IMR-90 (cell line): ENCODE measurements around the gene CACNA2D1. TPM values are rescaled to one million over a fixed set of nuclear protein-coding genes. Genes with fewer than 3 reads are reported as not detected.

Experiments
- ATAC-seq: fragments of 200-7000 bp; cut with Tn5 transposase; 2 replicates; pipeline ENCODE4 v1.9.1; 2020; ENCODE audit warnings: low read depth, mild to moderate bottlenecking, moderate library complexity
- BruUV-seq: library from RNA; stranded (reverse); fragments of 400-500 nt; replicated peaks from 2 replicates; lab custom pipeline; 2021; lab: Mats Ljungman, UMichigan
- CTCF ChIA-PET: fragments of 300-600 bp; formaldehyde crosslinking; extraction: SDS; loops from one replicate; lab custom pipeline; 2021; ENCODE audit warnings: antibody characterized with exemption; lab: Yijun Ruan, JAX
- POLR2A ChIA-PET: fragments of 300-600 bp; sonication (Branson Sonifier 250); formaldehyde crosslinking; loops from one replicate; lab custom pipeline; 2022; ENCODE audit warnings: antibody characterized with exemption; ENCODE audit not compliant: unreplicated experiment; lab: Charles Lee
- DNase-seq: peaks from one replicate; pipeline ENCODE4 v3.0.0; 2013
- H2AFZ ChIP-seq: replicated peaks from 2 replicates; pipeline ENCODE3; 2013; ENCODE audit warnings: low read length, mild to moderate bottlenecking; ENCODE audit not compliant: poor library complexity
- H2AK5ac ChIP-seq: 2 replicates; pipeline ENCODE4 v1.6.1; 2013; ENCODE audit warnings: low read depth, low read length, inconsistent platforms
- H2AK9ac ChIP-seq: replicated peaks from 2 replicates; pipeline ENCODE3; 2013; ENCODE audit warnings: mild to moderate bottlenecking, low read depth, low read length, moderate library complexity; ENCODE audit not compliant: poor library complexity
- H2BK120ac ChIP-seq: 2 replicates; pipeline ENCODE4 v1.6.1; 2013; ENCODE audit warnings: low read depth, low read length, inconsistent platforms
- H2BK15ac ChIP-seq: 3 replicates; pipeline ENCODE4 v1.6.1; 2013; ENCODE audit warnings: low read depth, low read length, inconsistent platforms
- H2BK20ac ChIP-seq: 2 replicates; pipeline ENCODE4 v1.6.1; 2013; ENCODE audit warnings: low read depth, mild to moderate bottlenecking, inconsistent platforms, low read length, moderate library complexity
- H2BK5ac ChIP-seq: 2 replicates; pipeline ENCODE4 v1.6.1; 2013; ENCODE audit warnings: mild to moderate bottlenecking, low read depth, low read length, inconsistent platforms; ENCODE audit not compliant: poor library complexity, severe bottlenecking
- H3K14ac ChIP-seq: replicated peaks from 2 replicates; pipeline ENCODE4 v1.6.1; 2013; ENCODE audit warnings: low read depth, low read length, inconsistent platforms
- H3K18ac ChIP-seq: 2 replicates; pipeline ENCODE4 v1.6.1; 2013; ENCODE audit warnings: low read depth, low read length, control low read depth
- H3K23ac ChIP-seq: 2 replicates; pipeline ENCODE4 v1.6.1; 2013; ENCODE audit warnings: low read depth, low read length, inconsistent platforms
- H3K27ac ChIP-seq: 2 replicates; pipeline ENCODE4 v1.5.1; 2013; ENCODE audit warnings: mild to moderate bottlenecking, control low read depth, low read length; ENCODE audit not compliant: insufficient read depth
- H3K27me3 ChIP-seq: 2 replicates; pipeline ENCODE4 v1.6.1; 2013; ENCODE audit warnings: low read length; ENCODE audit not compliant: control insufficient read depth, insufficient read depth
- H3K36me3 ChIP-seq: 2 replicates; pipeline ENCODE4 v1.6.1; 2013; ENCODE audit warnings: low read length, mixed read lengths; ENCODE audit not compliant: control insufficient read depth, insufficient read depth
- H3K4ac ChIP-seq: 2 replicates; pipeline ENCODE4 v1.6.1; 2013; ENCODE audit warnings: low read depth, low read length, inconsistent platforms
- H3K4me1 ChIP-seq: 2 replicates; pipeline ENCODE4 v1.6.1; 2013; ENCODE audit warnings: low read length, mixed read lengths; ENCODE audit not compliant: control insufficient read depth, insufficient read depth
- H3K4me2 ChIP-seq: 2 replicates; pipeline ENCODE4 v1.6.1; 2013; ENCODE audit warnings: low read depth, mild to moderate bottlenecking, control low read depth, low read length, moderate library complexity
- H3K4me3 ChIP-seq: 2 replicates; pipeline ENCODE4 v1.5.1; 2013; ENCODE audit warnings: low read depth, mild to moderate bottlenecking, control low read depth, low read length, moderate library complexity; ENCODE audit not compliant: insufficient read depth
- H3K56ac ChIP-seq: 2 replicates; pipeline ENCODE4 v1.6.1; 2013; ENCODE audit warnings: low read length, inconsistent platforms; ENCODE audit not compliant: insufficient read depth; ENCODE audit errors: extremely low read depth
- H3K79me1 ChIP-seq, 2 experiments: 2 replicates each; pipeline ENCODE4 v1.6.1; 2013; ENCODE audit warnings: low read length in 2 of 2, inconsistent platforms in 1 of 2, low read depth in 1 of 2
- H3K9ac ChIP-seq: 2 replicates; pipeline ENCODE4 v1.6.1; 2013; ENCODE audit warnings: low read depth, low read length, control low read depth
- H3K9me1 ChIP-seq: 2 replicates; pipeline ENCODE4 v1.6.1; 2013; ENCODE audit warnings: low read length, inconsistent platforms; ENCODE audit not compliant: insufficient read depth
- H3K9me3 ChIP-seq: 2 replicates; pipeline ENCODE4 v1.6.1; 2013; ENCODE audit warnings: low read length; ENCODE audit not compliant: control insufficient read depth, insufficient read depth
- H4K20me1 ChIP-seq: 2 replicates; pipeline ENCODE4 v1.6.1; 2013; ENCODE audit warnings: low read length, inconsistent platforms; ENCODE audit not compliant: insufficient read depth
- H4K5ac ChIP-seq: 2 replicates; pipeline ENCODE4 v1.6.1; 2013; ENCODE audit warnings: mild to moderate bottlenecking, low read depth, low read length, control low read depth
- H4K8ac ChIP-seq, 2 experiments: 2 replicates each; pipeline ENCODE4 v1.6.1; 2013; ENCODE audit warnings: low read depth in 2 of 2, low read length in 2 of 2, control low read depth in 1 of 2, inconsistent platforms in 1 of 2
- H4K91ac ChIP-seq: 2 replicates; pipeline ENCODE4 v1.6.1; 2013; ENCODE audit warnings: low read depth, low read length, inconsistent platforms; ENCODE audit not compliant: insufficient read depth
- CHD1 ChIP-seq: IDR thresholded peaks from 2 replicates; pipeline ENCODE4 v1.6.1; 2012; ENCODE audit warnings: low read depth, low read length, improper control_type of control experiment
- MAFK ChIP-seq: IDR thresholded peaks from 2 replicates; pipeline ENCODE4 v1.6.1; 2012; ENCODE audit warnings: low read depth, low read length, improper control_type of control experiment
- MXI1 ChIP-seq: IDR thresholded peaks from 2 replicates; pipeline ENCODE4 v1.6.1; 2012; ENCODE audit warnings: low read depth, mild to moderate bottlenecking, low read length, moderate library complexity, borderline replicate concordance
- RFX5 ChIP-seq: IDR thresholded peaks from 2 replicates; pipeline ENCODE4 v1.8.0; 2012; ENCODE audit warnings: low read depth, mild to moderate bottlenecking, low read length, moderate library complexity
- WGBS, 2 experiments: methylation state at CpG; one replicate each; pipeline versions ENCODE4 v1.1.5 to v1.1.7; 2013; ENCODE audit warnings: missing lambda C conversion rate in 2 of 2; ENCODE audit not compliant: insufficient read length in 1 of 2; ENCODE audit errors: extremely low coverage in 2 of 2; 5-methylcytosine and 5-hydroxymethylcytosine counted together
- dilution Hi-C: fragments of 300-500 bp; cut with HindIII; formaldehyde crosslinking; loops from one replicate; pipeline ENCODE4 v1.14.3; 2018; ENCODE audit warnings: low sequenced_read_pairs; ENCODE audit not compliant: unreplicated experiment
- in situ Hi-C: fragments of 300-500 bp; cut with MboI; formaldehyde crosslinking; loops from 3 replicates; pipeline ENCODE4 v1.14.3; 2019; ENCODE audit warnings: low sequenced_read_pairs, inconsistent platforms, mixed read lengths
- intact Hi-C: fragments of 100-400 bp; cut with micrococcal nuclease; formaldehyde crosslinking; loops from 2 replicates; pipeline ENCODE4 v1.10.0; 2022
- polyA plus RNA-seq, 3 experiments: library from polyadenylated mRNA; depleted of rRNA; stranded (reverse); fragments of >200 nt; gene quantifications; 2 replicates each; pipeline ENCODE4 v1.2.3, GENCODE V29; 2012; ENCODE audit warnings: low replicate concordance in 1 of 3
- total RNA-seq: library from RNA; depleted of rRNA; stranded (reverse); fragments of >200 nt; gene quantifications from 2 replicates; pipeline ENCODE4 v1.2.3, GENCODE V29; 2012

The CACNA2D1 gene
- total and polyA plus RNA-seq, 2 of the 4 experiments (the other 2 are of a cell fraction), result 5.8 to 21.9 TPM

DNA sequence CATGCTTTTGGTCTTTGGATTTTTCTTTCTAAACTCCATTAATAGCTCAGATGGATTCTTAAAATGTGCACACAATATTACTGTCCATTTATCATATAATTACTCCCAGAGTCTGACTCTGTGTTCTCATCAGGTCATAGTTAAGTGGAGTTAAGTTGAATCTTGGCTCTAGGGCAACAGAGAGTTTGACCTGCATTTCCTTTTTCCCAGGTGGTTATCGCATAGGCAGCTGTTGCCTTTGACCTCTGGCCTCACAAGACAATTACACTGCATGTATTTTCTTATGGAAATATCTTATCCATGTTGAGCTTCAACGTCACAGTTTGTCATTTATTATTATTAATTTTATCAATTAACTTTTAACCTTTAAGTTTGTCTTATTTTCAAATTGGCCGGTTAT is 436.3 kb downstream of the CACNA2D1 start:
- Histone ChIP-seq H2BK120ac (no peak overlapping the region), H3K56ac (no peak overlapping the region), H3K23ac (no peak overlapping the region), H2BK20ac (no peak overlapping the region), H3K27me3 (no peaks in the 10 kb centered on the region), H2BK15ac (no peak overlapping the region), H4K91ac (no peak overlapping the region), H2AK9ac (no peak overlapping the region), H3K14ac (no peak overlapping the region), H3K9me1 (no peaks in the 10 kb centered on the region; the same call in 1 of the 2 replicates), H3K4me3 (no peak overlapping the region), H3K36me3 (peaks cover 2% of the 10 kb centered on the region; the same call in 1 of the 2 replicates), H3K9me3 (no peaks in the 10 kb centered on the region), H4K20me1 (no peaks in the 10 kb centered on the region), H3K79me1 (no peaks in the 10 kb centered on the region), H2BK5ac (no peak overlapping the region), H3K18ac (no peak overlapping the region), H3K4me1 (no peaks in the 10 kb centered on the region), H3K9ac (no peak overlapping the region), H3K4me2 (no peak overlapping the region), H4K8ac (no peak overlapping the region), H4K5ac (no peak overlapping the region), H2AK5ac (no peak overlapping the region), H3K27ac (no peak overlapping the region), H2AFZ (no peak overlapping the region), H3K4ac (no peak overlapping the region)
- in situ Hi-C loops (no loop called here), dilution Hi-C loops (no loop called here), intact Hi-C loops (no loop called here)
- DNase-seq (no peak), ATAC-seq (no peak)
- ChIA-PET POLR2A (no interaction called here), CTCF (interaction anchor here (0.6 to 1.2 kb wide), 2 partner anchors 9 to 499 kb away, joined by 3 read pairs; no protein-coding TSS in a partner anchor)
- WGBS, 2 experiments, result no CpG with 5 or more reads among the region's 3 CpGs
- BruUV-seq, result no TSS peak
- TF ChIP-seq RFX5 (no peak), MAFK (no peak), MXI1 (no peak), CHD1 (no peak)
